Stimulated activated CD4-positive, alpha-beta T cell treated with anti-CD3 and anti-CD28 coated beads, Interleukin-4, amount 100 ng/mL, for 24 hours (primary cell): ENCODE data around the gene DEXI.
"Not testable (repeated sequence)": the region's sequence is repeated elsewhere in the genome, so short reads cannot be mapped to it uniquely, and the experiment has no call there.

Experiments used
- DNase-seq: peaks from one replicate; pipeline ENCODE4 v3.0.0-alpha.2; 2020

Gene DEXI

DNA sequence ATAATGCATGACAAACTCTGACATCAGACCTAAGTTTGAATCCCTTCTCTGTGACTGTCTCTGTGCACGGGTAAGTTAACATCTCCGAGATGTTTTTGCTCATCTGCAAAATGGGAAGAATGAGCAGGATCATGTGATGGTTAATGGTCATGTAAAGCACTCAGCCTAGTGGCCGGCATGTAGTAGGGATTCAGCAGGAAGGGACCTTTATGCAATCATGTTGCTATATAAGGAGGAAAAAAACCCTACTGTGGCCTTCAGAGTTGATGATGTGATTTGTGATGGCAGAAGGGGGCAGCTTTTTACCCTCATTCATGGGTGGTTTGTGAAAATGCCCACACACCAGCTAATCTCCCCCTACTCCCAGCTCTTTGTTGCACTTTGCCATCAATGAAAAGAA is 26.2 kb upstream of the DEXI start:
- no peak for DNase-seq

DNA sequence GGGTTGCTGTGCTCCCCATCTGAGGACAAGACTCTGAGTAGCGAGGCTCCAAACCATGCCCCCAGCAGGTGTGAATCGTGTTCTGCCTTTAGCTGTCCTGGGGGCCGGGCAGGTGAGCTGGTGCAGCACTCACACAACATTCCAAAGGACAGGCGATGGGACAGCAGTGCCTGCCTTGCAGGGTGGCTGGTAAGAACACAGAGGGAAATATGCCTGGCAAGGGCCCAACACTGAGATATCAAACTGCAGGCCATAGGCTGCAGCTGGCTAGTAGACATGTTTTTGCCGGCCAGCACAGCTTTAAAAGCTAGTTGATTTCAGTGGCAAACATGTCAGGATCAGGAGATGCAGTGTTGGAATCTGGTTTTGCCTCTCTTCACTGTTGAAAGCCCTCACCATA is 25.7 kb upstream of the DEXI start:
- DNase-seq: no peak

DNA sequence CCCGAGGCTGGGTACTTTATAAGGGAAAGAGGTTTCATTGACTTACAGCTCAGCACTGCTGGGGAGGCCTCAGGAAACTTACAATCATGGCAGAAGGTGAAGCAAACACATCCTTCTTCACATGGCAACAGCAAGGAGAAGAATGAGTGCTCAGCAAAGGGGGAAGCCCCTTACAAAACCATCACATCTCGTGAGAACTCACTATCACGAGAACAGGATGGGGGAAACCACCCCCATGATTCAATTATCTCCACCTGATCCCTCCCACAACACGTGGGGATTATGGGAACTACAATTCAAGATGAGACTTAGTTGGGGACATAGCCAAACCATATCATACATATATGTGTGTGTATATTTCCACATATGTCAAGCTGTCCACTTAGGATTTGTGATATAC is 24.3 kb upstream of the DEXI start:
- DNase-seq: peak; percentile 54

- no peak for DNase-seq
Measured at GRCh38 chr16:10966129-10966528, 23.9 kb upstream of the DEXI start.

DNA sequence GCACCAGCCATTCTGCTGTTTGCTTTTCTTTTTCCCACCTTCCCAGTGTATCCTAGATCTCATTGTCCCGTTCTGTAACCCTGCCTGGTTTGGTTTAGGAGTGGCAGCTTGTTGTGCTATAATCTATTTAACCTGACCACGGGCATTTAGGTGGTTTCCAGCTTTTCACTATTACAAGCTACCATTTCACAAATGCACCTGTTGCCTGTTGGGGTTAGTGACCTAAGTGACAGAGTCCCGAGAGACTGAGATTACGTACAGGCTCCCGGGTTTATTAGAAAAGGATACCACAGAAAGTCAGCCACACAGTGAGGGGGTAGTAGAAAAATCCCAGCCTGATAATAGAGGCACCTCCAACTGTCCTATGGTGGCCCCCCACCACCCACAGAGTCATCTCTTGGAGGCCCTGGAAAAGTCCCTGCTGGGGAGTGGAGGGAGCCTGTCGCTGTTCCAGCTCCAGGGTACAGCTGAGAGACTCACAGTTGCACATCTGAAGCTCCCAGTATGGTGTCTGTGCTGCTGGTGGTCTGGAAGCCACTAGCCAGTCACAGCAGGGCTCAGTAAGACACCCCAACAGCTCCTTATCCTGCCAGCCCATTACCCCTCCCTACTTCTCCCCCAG is 23.3 kb upstream of the DEXI start:
- peak; percentile 51 for DNase-seq

GRCh38 chr16:10964891-10965326 is 22.6 kb upstream of the DEXI start:
- peak; percentile 77 for DNase-seq

- peak; percentile 87 for DNase-seq
Measured at GRCh38 chr16:10964039-10964890, 22.0 kb upstream of the DEXI start.

DNA sequence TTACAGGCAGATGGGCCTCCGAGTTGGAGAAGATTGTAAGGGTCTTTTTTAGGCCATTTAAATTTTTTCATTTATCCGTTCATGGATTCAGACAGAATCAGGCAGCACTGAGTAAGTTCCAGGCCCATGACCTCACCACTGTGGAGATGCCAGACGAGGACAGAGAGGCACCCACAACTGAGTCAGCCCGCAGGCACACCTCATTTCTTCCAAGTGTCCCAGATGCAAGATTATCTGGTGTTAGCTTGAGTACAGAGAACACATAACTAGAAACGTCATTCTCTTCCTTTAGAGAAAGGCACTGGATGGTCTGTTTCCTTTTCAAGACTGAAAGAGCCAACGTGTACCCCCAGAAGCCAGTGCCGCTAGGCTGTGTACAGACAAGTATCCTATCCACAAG is 19.0 kb upstream of the DEXI start:
- DNase-seq: no peak

GRCh38 chr16:10959161-10959560 is 16.9 kb upstream of the DEXI start:
- no peak for DNase-seq

- no peak for DNase-seq
Measured at GRCh38 chr16:10957771-10958482, 15.7 kb upstream of the DEXI start.

DNA sequence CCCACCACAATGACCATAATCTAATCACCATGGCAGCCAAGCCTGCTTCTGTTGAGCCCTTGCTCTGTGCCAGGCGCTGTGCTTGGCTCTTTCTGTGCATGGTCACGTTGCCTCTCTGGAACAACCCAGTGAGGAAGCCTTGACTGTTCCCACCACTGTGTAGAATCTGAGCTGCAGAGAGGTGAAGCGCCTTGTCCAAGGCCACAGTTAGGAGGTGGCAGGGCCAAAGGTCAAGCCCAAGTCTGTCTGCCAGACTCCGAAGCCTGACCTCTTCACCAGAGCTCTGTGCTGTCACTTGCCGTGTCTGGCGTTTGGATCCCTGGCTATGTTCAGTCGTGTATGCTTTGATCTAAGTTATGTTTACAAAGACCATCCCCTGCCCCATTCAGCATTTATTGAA is 12.6 kb upstream of the DEXI start:
- no peak for DNase-seq

DNA sequence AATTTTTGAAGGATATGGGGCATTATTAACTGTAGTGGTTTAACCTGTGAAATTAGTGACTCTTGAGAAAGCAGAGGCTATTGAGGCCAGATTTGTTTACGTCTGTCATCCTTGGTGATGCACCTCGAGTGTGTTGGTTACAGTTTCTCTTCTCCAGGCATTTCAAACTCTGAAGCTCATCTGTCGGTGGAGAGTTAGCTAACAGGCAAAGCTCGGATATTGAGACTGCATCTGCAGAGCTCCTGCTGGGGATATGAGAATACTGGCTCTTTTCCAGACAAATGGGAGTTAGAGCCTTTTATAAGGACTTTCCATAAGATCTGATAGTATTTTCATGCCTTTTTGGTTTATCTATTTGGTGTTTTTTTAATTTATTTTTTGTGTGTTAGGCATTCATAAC is 8.8 kb upstream of the DEXI start:
- no peak for DNase-seq

- DNase-seq: no peak
Measured at GRCh38 chr16:10950393-10950792, 8.1 kb upstream of the DEXI start.

DNA sequence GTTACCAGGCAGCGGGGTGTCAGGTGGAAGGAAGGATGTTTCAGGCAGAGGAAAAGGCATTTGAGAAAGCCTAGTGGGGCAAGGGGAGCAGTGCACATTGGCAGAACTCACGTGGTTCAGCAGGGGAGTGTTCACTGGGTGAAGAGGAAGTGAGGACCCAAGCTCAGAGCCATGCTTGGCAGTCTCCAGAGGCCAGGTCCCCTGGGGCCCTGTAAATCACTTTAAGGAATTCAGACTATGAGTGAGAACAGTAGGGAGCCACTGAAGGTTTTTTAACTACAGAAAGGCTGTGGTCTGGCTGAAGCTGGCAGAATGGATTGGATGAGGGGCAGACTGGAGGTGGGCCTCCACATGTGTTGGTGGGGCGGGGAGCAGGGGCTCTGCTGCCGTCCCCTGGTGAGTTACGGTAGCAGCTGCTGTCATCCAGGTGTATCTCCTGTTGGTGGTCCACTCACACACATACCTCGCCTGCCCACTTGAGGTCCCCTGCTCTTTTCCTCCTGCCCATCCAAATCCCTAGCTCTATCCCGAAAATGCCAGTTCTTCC is 7.2 kb upstream of the DEXI start:
- peak; percentile 35 for DNase-seq

DNA sequence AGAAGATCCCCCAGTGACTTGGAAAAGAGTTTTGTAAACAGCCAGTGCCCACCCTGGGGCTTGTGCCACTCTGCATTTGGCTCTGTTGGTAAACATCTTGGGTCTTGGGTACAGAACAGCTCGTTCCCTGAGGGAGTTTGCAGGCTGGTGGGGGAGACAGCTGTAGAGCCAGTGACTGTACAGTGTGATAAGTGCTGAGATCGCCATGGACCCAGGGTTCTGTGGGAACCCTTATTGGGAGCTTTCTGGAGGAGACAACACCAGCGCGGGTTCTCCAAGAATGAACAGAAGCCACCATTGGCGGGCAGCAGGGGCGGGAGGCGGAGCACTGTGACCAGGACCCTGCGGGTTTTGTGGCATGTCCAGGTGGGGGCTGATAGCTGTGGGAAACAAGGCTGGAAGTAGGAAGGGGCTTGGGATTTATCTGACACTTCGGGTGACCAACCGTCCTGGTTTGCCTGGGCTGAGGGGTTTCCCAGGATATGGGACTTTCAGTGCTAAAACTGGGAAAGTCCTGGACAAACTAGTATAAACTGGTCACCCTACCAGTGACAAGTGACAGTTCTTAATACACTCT is 5.0 kb upstream of the DEXI start:
- no peak for DNase-seq

- no peak for DNase-seq
Measured at GRCh38 chr16:10946308-10946707, 4.0 kb upstream of the DEXI start.

DNA sequence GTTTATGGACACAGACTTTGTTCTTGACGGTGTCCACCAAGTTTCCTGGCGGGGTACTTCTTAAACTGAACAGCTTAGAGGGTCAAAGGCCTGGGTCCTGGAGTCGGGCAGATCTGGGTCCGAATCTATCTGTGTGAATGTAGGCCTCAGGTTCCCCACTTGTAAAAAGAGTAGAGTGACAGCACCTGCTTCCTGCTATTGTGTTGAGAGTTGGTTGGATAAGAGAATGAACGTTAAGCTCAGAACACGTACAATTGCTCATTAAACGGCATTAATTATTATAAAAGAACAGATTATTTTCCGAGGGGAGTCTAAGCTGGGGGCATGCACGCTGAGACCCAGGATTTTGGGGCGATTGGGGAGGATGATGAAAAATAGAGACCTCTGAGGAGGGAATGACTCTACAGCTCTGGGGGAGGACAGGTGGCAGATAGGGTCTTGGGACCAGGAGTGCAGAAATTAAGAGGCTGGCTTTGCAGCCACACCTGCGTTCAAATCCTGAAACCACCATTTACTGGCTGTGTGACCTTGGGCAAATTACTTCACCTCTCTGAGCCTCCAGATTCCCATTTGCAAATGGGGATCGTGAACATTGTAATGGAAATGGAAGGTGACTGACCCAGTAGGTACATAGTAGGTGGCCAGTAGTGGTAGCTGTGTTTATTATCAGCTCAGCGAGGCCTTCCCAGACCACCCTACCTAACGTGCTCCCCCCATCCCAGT is 3.0 kb upstream of the DEXI start:
- no peak for DNase-seq

DNA sequence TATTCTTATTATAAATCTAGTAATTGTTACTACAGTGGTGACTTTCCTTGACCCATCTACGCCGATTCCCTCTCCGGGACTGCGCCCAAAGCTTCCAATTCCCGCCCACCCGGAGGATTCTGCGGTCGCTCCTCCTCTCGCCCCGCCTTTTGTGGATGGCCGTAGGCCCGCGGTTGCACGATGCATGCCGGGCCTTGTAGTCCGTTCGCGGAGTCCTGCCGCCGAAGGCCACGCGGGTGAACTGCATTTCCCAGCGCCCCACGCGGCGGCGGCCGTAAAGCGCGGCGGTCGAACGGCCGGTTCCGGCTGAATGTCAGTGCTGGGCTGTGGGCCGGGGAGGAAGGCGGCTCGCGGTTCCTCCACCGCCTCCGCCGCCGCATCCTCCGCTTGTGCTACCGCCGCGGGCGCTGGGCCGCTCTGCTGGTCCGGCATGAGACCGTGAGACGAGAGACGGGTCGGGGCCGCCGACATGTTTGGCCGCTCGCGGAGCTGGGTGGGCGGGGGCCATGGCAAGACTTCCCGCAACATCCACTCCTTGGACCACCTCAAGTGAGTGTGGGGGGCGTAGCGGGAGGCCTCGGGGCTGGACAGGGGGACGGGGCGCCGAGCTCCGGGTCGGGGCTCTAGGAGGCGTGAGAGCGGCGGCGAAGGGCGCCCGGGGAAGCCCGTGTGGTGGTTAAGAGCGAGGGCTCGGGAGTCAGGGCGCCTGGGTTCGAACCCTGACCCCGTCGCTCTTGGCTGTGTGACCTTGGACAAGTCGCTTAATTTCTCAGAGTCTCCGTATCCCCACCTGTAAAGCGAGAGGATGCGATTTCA is 2.2 kb upstream of the DEXI start, which contains the start of gene CLEC16A:
Gene CLEC16A (plus strand): TSS at position 316 of the 816 bp plus-strand sequence. CDS start 154 bp downstream, at position 470.
- DNase-seq: peak; percentile 95

- no peak for DNase-seq
Measured at GRCh38 chr16:10943064-10943353, 741 bp upstream of the DEXI start.

DNA sequence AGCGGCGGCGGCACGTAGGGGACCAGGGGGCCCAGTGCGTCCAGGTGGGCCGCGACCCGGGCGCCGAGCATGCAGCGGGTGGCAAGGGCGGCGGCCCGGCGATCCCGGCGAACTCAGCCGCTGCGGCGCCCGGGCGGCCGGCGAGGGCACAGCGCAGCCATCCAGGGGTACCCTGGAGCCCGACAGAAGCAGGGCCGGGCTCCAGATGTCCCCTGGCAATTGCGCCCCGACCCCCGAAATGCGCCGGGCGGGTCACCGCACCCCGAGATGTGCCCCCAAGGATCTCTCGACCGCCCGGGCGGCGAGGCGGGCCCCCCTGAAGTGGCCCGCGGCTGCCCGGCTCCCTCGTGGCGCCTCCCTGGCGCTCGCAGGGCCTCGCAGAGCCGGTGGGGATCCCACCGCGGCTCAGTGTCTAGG is 325 bp downstream of the DEXI start:
- DNase-seq: not testable (repeated sequence)

DNA sequence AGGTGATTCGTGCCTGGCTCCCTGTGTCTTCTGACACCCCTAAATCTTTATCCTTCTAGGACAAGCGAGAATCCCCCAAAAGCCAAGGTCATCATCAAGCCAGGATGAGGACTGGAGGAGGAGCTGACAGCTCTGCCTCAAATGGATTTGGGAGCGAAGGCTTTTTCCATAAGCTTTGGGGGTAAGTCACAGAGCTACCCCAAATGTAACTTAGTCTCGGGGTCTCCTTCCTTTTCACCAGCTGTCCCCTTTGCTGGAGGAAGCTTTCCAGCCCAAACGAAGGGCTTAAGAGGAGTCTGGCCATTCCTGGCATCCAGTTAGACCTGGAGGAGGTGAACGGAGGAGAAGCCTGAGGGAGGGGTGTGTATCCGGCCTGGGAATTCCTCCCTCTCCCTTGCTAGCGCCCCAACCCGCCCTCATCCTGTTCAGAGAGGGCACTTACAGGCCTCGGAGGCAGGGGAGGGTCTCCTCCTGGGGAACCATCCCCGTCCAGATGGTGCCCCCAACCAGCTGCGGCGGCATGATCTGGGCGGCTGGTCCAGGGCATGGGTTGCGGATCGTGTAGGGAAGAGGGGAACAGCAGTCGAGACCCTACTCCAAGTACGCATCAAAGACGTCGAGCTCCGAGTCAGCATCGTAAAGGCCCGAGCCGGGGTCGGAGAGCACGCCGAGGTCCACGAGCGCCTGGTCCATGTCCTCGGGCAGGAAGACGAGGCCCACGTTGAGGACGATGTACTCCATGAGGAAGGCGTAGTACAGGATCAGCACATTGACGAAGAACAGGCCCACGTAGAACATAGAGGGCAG is 938 bp downstream of the DEXI start:
- DNase-seq: no peak
